ENCODE data around the gene LRRC56. TPM values are rescaled to one million over a fixed set of nuclear protein-coding genes. Genes with fewer than 3 reads are reported as not detected.

The LRRC56 gene
- total and polyA plus RNA-seq, 2 experiments from 2014 or later = 2.5 to 4.5 TPM

GRCh38 chr11:578276-579035 lies 41.1 kb downstream of the LRRC56 start:
- H3K27ac ChIP-seq = no peak overlapping the region
- H3K9me3 ChIP-seq (ENCODE audit: low read depth) = no peaks in the 10 kb centered on the region
- no peaks in the 10 kb centered on the region for H3K27me3 ChIP-seq
- no peak for TF ChIP-seq CTCF (IDR thresholded peaks at IDR 0.05; ENCODE audit: low read depth, low read length)
- peaks cover 2% of the 10 kb centered on the region for H3K36me3 ChIP-seq
- H3K4me1 ChIP-seq (ENCODE audit: low read depth) = peaks cover 29% of the 10 kb centered on the region
- peak overlapping the region; percentile 98 for H3K4me3 ChIP-seq
- DNase-seq (ENCODE audit: low read depth in 1 of 2, low spot score in 1 of 2) = no peak

GRCh38 chr11:579830-580601 lies 42.7 kb downstream of the LRRC56 start:
- Histone ChIP-seq H3K4me3 (no peak overlapping the region), H3K27ac (peak overlapping the region; percentile 48), H3K27me3 (no peaks in the 10 kb centered on the region), H3K36me3 (peaks cover 8% of the 10 kb centered on the region), H3K4me1 (ENCODE audit: low read depth) (peaks cover 19% of the 10 kb centered on the region), H3K9me3 (ENCODE audit: low read depth) (no peaks in the 10 kb centered on the region)
- no peak for DNase-seq (ENCODE audit: low read depth in 1 of 2, low spot score in 1 of 2)
- TF ChIP-seq CTCF (IDR thresholded peaks at IDR 0.05; ENCODE audit: low read depth, low read length) = no peak

GRCh38 chr11:581342-581741 lies 44.0 kb downstream of the LRRC56 start:
- no peak for TF ChIP-seq CTCF (IDR thresholded peaks at IDR 0.05; ENCODE audit: low read depth, low read length)
- DNase-seq (ENCODE audit: low read depth in 1 of 2, low spot score in 1 of 2) = no peak
- Histone ChIP-seq H3K36me3 (peaks cover 8% of the 10 kb centered on the region), H3K27ac (no peak overlapping the region), H3K9me3 (ENCODE audit: low read depth) (no peaks in the 10 kb centered on the region), H3K4me1 (ENCODE audit: low read depth) (peaks cover 19% of the 10 kb centered on the region), H3K4me3 (no peak overlapping the region), H3K27me3 (no peaks in the 10 kb centered on the region)

GRCh38 chr11:581752-582151 lies 44.4 kb downstream of the LRRC56 start:
- Histone ChIP-seq H3K4me1 (ENCODE audit: low read depth) (peaks cover 19% of the 10 kb centered on the region), H3K36me3 (peaks cover 8% of the 10 kb centered on the region), H3K27ac (no peak overlapping the region), H3K27me3 (no peaks in the 10 kb centered on the region), H3K4me3 (no peak overlapping the region), H3K9me3 (ENCODE audit: low read depth) (no peaks in the 10 kb centered on the region)
- no peak for DNase-seq (ENCODE audit: low read depth in 1 of 2, low spot score in 1 of 2)
- no peak for TF ChIP-seq CTCF (IDR thresholded peaks at IDR 0.05; ENCODE audit: low read depth, low read length)

GRCh38 chr11:584287-584686 lies 47.0 kb downstream of the LRRC56 start:
- no peak for TF ChIP-seq CTCF (IDR thresholded peaks at IDR 0.05; ENCODE audit: low read depth, low read length)
- H3K27ac ChIP-seq = no peak overlapping the region
- no peak overlapping the region for H3K4me3 ChIP-seq
- no peak for DNase-seq (ENCODE audit: low read depth in 1 of 2, low spot score in 1 of 2)
- H3K4me1 ChIP-seq (ENCODE audit: low read depth) = peaks cover 5% of the 10 kb centered on the region
- no peaks in the 10 kb centered on the region for H3K27me3 ChIP-seq
- peaks cover 22% of the 10 kb centered on the region for H3K36me3 ChIP-seq
- H3K9me3 ChIP-seq (ENCODE audit: low read depth) = no peaks in the 10 kb centered on the region

Data from cardiac muscle cell (in vitro differentiated cells and primary cell).